GM21526 (cell line): ENCODE results near the gene NFIA.
"Not testable (repeated sequence)": the region's sequence is repeated elsewhere in the genome, so short reads cannot be mapped to it uniquely, and the experiment has no call there.

ENCODE experiments used
- ATAC-seq: cut with Tn5 transposase; IDR thresholded peaks from one replicate; pipeline ENCODE4 v1.9.1; 2021; ENCODE audit warnings: moderate library complexity; ENCODE audit not compliant: unreplicated experiment, low FRiP score

The NFIA gene

GRCh38 chr1:61124078-61124477 lies 41.7 kb downstream of the NFIA start:
- no peak for ATAC-seq

GRCh38 chr1:61124696-61125095 lies 42.3 kb downstream of the NFIA start:
- ATAC-seq = no peak

GRCh38 chr1:61125263-61125662 lies 42.9 kb downstream of the NFIA start:
- ATAC-seq = no peak

GRCh38 chr1:61125895-61126294 lies 43.5 kb downstream of the NFIA start:
- ATAC-seq = no peak

GRCh38 chr1:61126843-61127242 lies 44.5 kb downstream of the NFIA start:
- ATAC-seq = not testable (repeated sequence)

- ATAC-seq = no peak
These were observed 48.1 kb downstream of the NFIA start for GRCh38 chr1:61130338-61131000.

GRCh38 chr1:61131248-61131647 lies 48.9 kb downstream of the NFIA start:
- ATAC-seq = no peak

- ATAC-seq = no peak
These were observed 49.4 kb downstream of the NFIA start for GRCh38 chr1:61131716-61132115.

GRCh38 chr1:61132176-61132638 lies 49.8 kb downstream of the NFIA start:
- ATAC-seq = no peak

GRCh38 chr1:61132645-61133334 lies 50.4 kb downstream of the NFIA start:
- ATAC-seq = no peak

GRCh38 chr1:61133335-61134019 lies 51.1 kb downstream of the NFIA start:
- no peak for ATAC-seq

GRCh38 chr1:61135291-61135690 lies 52.9 kb downstream of the NFIA start:
- no peak for ATAC-seq

GRCh38 chr1:61138305-61138704 lies 55.9 kb downstream of the NFIA start:
- no peak for ATAC-seq

- ATAC-seq = no peak
These were observed 56.8 kb downstream of the NFIA start for GRCh38 chr1:61138921-61139774.

- ATAC-seq = no peak
These were observed 57.6 kb downstream of the NFIA start for GRCh38 chr1:61139775-61140549.

- ATAC-seq = no peak
These were observed 58.4 kb downstream of the NFIA start for GRCh38 chr1:61140778-61141177.

- no peak for ATAC-seq
These were observed 59.1 kb downstream of the NFIA start for GRCh38 chr1:61141288-61142042.

- ATAC-seq = no peak
These were observed 59.7 kb downstream of the NFIA start for GRCh38 chr1:61142043-61142440.
